Measurements from ENCODE around the gene CISTR.

- TF ChIP-seq EZH2 (IDR thresholded peaks at IDR 0.05; ENCODE audit: insufficient read depth, low read length) = no peak
- TF ChIP-seq CTCF (IDR thresholded peaks at IDR 0.05; ENCODE audit: insufficient read depth, low read depth, low read length) = no peak
Measured at GRCh38 chr12:53733051-53733806, 18.6 kb downstream of the CISTR start.

All from astrocyte (in vitro differentiated cells and primary cell).